Measurements from ENCODE around the gene KSR2. TPM values are rescaled to one million over a fixed set of nuclear protein-coding genes. Genes with fewer than 3 reads are reported as not detected.

The KSR2 gene
- total RNA-seq, 1 experiment from 2014 or later, result 2.0 TPM

DNA sequence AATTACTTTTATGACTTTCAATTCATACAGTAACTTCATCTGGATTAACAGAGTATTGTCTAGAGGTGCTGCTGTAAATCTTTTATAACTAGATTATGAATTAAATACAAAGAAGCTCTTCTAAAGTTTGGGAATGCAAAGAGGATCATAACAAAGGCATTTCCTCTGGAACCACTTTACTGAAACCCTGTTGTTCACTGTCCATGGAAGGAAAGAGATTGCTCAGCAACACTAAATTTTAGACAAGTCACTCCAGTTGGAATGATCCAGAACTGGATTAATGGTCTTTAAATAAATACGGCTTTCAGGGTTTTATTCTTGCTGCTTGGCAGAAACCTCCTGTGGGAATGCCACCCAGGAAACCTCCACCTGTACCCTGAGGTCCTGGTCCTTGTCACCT is 250.6 kb downstream of the KSR2 start:
- Histone ChIP-seq H3K79me2 (ENCODE audit: low read depth) (no peaks in the 10 kb centered on the region), H3K4me3 (no peak overlapping the region), H3K27me3 (ENCODE audit: insufficient read depth, low read depth) (peaks cover 13% of the 10 kb centered on the region; the same call in 1 of the 2 replicates), H3K9me3 (ENCODE audit: insufficient read depth, low read depth) (no peaks in the 10 kb centered on the region), H3K4me1 (replicated peaks; ENCODE audit: insufficient read depth) (no peaks in the 10 kb centered on the region), H3K4me2 (no peak overlapping the region), H3K27ac (no peak overlapping the region), H3K36me3 (ENCODE audit: low read depth) (no peaks in the 10 kb centered on the region), H3K9me2 (ENCODE audit: insufficient read depth) (no peaks in the 10 kb centered on the region), H4K20me1 (ENCODE audit: insufficient read depth) (no peaks in the 10 kb centered on the region), H3F3A (ENCODE audit: insufficient read depth, low read depth) (no peaks in the 10 kb centered on the region), H2AFZ (no peak overlapping the region)
- TF ChIP-seq EZH2 (IDR thresholded peaks at IDR 0.05; ENCODE audit: low read depth) (no peak), CTCF (conservative IDR thresholded peaks at IDR 0.05) (no peak)
- no TSS peak for BruUV-seq (replicated peaks)
- DNase-seq, result no peak
- intact Hi-C loops (cut with micrococcal nuclease; ENCODE audit: unreplicated experiment), result no loop called here
- CTCF ChIA-PET, result no interaction called here
- POLR2A ChIA-PET (ENCODE audit: unreplicated experiment), result no interaction called here

DNA sequence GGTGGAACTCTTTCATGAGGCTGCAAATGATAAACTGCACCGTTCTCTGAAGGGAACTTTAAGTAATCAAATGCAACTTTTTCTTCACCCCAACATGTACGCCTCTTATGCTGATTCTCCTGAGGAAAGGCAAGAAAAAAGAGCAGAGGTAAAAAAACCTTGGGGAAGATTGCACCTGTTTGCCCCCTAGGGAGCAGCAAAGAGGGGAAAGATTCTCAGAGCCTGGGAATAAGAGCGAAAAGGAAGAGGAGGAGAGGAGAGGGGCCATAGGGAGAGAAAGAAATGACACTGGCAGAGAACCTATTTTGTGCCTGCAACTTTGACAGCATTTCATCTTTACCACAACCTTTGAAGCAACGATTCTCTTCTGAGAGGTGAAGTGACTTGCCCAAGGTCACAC is 254.6 kb downstream of the KSR2 start:
- no peaks in the 10 kb centered on the region for H3K9me2 ChIP-seq (ENCODE audit: insufficient read depth)
- POLR2A ChIA-PET (ENCODE audit: unreplicated experiment), result no interaction called here
- H3K79me2 ChIP-seq (ENCODE audit: low read depth), result no peaks in the 10 kb centered on the region
- no peaks in the 10 kb centered on the region for H3K4me1 ChIP-seq (replicated peaks; ENCODE audit: insufficient read depth)
- no peaks in the 10 kb centered on the region for H4K20me1 ChIP-seq (ENCODE audit: insufficient read depth)
- H3K27me3 ChIP-seq (ENCODE audit: insufficient read depth, low read depth), result peaks cover 16% of the 10 kb centered on the region; the same call in 1 of the 2 replicates
- no peak for DNase-seq
- H3K4me3 ChIP-seq, result no peak overlapping the region
- H2AFZ ChIP-seq, result no peak overlapping the region
- no peak overlapping the region for H3K4me2 ChIP-seq
- H3K36me3 ChIP-seq (ENCODE audit: low read depth), result no peaks in the 10 kb centered on the region
- CTCF ChIA-PET, result no interaction called here
- H3F3A ChIP-seq (ENCODE audit: insufficient read depth, low read depth), result no peaks in the 10 kb centered on the region
- BruUV-seq (replicated peaks), result no TSS peak
- intact Hi-C loops (cut with micrococcal nuclease; ENCODE audit: unreplicated experiment), result no loop called here
- no peak overlapping the region for H3K27ac ChIP-seq
- TF ChIP-seq CTCF (conservative IDR thresholded peaks at IDR 0.05) (no peak), EZH2 (IDR thresholded peaks at IDR 0.05; ENCODE audit: low read depth) (no peak)
- H3K9me3 ChIP-seq (ENCODE audit: insufficient read depth, low read depth), result no peaks in the 10 kb centered on the region

DNA sequence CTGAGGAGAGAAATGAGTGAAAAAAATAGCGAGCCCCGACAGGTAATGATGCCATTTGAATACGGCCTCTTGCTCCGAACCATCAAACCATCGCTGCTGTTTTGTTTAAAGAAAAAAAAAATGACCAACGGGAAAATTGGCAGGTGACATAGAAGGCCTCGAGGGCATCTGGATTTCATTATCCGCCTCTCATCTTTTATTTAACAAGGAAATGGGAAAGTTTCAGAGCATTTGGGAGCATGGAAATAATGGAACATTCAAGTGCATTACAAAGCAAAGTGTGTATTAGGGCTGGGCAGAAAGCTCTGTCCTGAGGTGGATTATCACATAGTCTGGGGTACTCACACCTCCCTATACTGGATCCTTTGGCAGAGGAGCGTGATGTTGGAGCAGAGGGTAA is 258.7 kb downstream of the KSR2 start:
- intact Hi-C loops (cut with micrococcal nuclease; ENCODE audit: unreplicated experiment), result no loop called here
- ChIA-PET POLR2A (ENCODE audit: unreplicated experiment) (no interaction called here), CTCF (no interaction called here)
- Histone ChIP-seq H3K27me3 (ENCODE audit: insufficient read depth, low read depth) (peaks cover 11% of the 10 kb centered on the region; the same call in 1 of the 2 replicates), H3K79me2 (ENCODE audit: low read depth) (no peaks in the 10 kb centered on the region), H2AFZ (no peak overlapping the region), H3K4me2 (no peak overlapping the region), H3K27ac (no peak overlapping the region), H3K36me3 (ENCODE audit: low read depth) (no peaks in the 10 kb centered on the region), H3F3A (ENCODE audit: insufficient read depth, low read depth) (no peaks in the 10 kb centered on the region), H3K9me2 (ENCODE audit: insufficient read depth) (no peaks in the 10 kb centered on the region), H4K20me1 (ENCODE audit: insufficient read depth) (no peaks in the 10 kb centered on the region), H3K4me3 (no peak overlapping the region), H3K9me3 (ENCODE audit: insufficient read depth, low read depth) (no peaks in the 10 kb centered on the region), H3K4me1 (replicated peaks; ENCODE audit: insufficient read depth) (no peaks in the 10 kb centered on the region)
- no peak for DNase-seq
- no TSS peak for BruUV-seq (replicated peaks)
- TF ChIP-seq CTCF (conservative IDR thresholded peaks at IDR 0.05), result no peak
- TF ChIP-seq EZH2 (IDR thresholded peaks at IDR 0.05; ENCODE audit: low read depth), result no peak
